SH-SY5Y (cell line): ENCODE data around the gene BEGAIN.

ENCODE experiments used
- GATA2 ChIP-seq: IDR thresholded peaks from 2 replicates; pipeline ENCODE4 v1.6.1; 2011; ENCODE audit warnings: mild to moderate bottlenecking, low read depth, low read length
- GATA3 ChIP-seq: IDR thresholded peaks from 2 replicates; pipeline ENCODE4 v1.6.1; 2011; ENCODE audit warnings: low read depth, mild to moderate bottlenecking, low read length, moderate library complexity

- no peak for TF ChIP-seq GATA2
- no peak for TF ChIP-seq GATA3
Observed at GRCh38 chr14:100594625-100594951, 7.4 kb upstream of the BEGAIN start.
